Choroid plexus epithelial cell (primary cell): ENCODE data around the gene KCNJ4.

Experiments
- DNase-seq: peaks from one replicate; pipeline ENCODE4 v3.0.0-alpha.2; 2010; ENCODE audit warnings: low read depth
- H3K4me3 ChIP-seq: 2 replicates; pipeline ENCODE4 v1.5.1; 2011; ENCODE audit warnings: low read depth, mild to moderate bottlenecking, control low read depth, low read length, moderate library complexity
- TF ChIP-seq, protein P1 (sequence below): conservative IDR thresholded peaks from 2 replicates; pipeline ENCODE4 v1.5.1; 2011; ENCODE audit warnings: low read depth, mild to moderate bottlenecking, control low read depth, inconsistent platforms, low read length, moderate library complexity

Gene KCNJ4

GRCh38 chr22:38417252-38418060 lies 37.5 kb downstream of the KCNJ4 start:
- H3K4me3 ChIP-seq: no peak overlapping the region
- TF ChIP-seq, protein P1, sequence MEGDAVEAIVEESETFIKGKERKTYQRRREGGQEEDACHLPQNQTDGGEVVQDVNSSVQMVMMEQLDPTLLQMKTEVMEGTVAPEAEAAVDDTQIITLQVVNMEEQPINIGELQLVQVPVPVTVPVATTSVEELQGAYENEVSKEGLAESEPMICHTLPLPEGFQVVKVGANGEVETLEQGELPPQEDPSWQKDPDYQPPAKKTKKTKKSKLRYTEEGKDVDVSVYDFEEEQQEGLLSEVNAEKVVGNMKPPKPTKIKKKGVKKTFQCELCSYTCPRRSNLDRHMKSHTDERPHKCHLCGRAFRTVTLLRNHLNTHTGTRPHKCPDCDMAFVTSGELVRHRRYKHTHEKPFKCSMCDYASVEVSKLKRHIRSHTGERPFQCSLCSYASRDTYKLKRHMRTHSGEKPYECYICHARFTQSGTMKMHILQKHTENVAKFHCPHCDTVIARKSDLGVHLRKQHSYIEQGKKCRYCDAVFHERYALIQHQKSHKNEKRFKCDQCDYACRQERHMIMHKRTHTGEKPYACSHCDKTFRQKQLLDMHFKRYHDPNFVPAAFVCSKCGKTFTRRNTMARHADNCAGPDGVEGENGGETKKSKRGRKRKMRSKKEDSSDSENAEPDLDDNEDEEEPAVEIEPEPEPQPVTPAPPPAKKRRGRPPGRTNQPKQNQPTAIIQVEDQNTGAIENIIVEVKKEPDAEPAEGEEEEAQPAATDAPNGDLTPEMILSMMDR: no peak
- no peak for DNase-seq

DNA sequence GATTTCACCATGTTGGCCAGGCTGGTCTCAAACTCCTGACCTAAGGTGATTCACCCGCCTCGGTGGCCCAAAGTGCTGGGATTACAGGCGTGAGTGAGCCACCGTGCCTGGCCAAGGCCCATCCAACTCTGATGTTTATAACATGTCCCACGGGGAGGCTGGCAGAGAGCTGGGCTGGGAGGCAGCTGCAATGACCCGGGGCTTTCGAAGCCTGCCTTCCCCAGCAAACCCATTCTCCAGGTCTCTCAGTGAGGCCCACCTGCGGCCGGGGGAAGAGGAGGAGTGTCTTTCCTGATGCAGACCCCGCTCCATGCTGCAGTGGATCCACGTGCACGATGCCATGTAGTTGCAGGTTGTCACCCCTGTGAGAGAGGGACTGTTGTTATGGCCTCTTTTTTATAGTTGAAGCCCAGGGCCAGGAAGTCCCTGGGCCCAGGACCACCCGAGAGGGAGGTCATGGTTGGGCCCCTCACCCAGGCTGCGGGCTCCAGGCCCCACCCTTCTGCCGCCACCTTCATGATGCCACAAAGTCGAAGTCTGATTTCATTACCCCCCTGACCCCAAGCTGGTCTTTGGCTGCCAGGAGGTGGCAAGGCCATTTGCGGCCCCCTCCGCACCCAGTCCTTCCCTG lies 38.3 kb downstream of the KCNJ4 start:
- TF ChIP-seq, protein P1: no peak
- no peak overlapping the region for H3K4me3 ChIP-seq
- DNase-seq: no peak

DNA sequence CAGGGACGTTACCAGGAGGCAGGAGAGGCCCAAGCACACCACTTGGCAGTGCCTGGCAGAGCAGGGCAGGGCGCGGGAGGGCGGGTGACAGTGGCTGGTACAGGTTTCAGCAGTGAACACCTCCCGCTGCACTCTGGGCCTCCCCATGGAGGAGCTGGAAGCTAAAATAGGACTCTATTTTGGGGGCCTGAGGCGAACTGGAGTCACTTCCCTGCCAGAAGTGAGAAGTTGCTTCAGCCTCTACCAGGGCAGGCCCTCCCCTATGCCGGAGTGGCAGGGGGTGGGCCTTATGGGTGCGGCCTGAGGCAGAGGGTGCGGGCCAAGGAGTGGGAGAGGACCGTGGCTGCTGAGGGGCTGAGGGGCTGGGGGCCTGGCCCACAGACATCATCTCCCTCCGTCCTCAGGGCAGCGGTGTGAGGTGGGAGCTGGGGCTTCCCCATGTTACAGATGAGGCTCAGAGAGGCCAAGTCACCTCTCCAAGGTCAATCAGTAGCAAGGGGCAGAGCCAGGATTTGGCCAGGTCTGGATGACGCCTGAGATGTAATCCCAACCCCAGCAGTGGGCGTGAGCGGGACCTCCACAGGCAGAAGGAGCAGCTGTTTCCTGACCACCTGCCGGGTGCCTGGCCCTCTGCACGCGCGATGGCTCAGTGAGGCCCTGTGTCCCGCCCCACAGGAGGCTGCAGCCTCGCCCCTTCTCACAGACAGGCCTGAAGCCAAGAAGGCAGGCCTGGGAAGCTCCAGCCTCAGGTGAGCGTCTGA lies 39.3 kb downstream of the KCNJ4 start:
- peak; percentile 16 for DNase-seq
- H3K4me3 ChIP-seq: no peak overlapping the region
- TF ChIP-seq, protein P1: no peak

- no peak overlapping the region for H3K4me3 ChIP-seq
- DNase-seq: no peak
- TF ChIP-seq, protein P1: no peak
Measured at GRCh38 chr22:38415046-38415445, 40.0 kb downstream of the KCNJ4 start.

GRCh38 chr22:38414009-38414395 lies 41.0 kb downstream of the KCNJ4 start:
- DNase-seq: no peak
- no peak overlapping the region for H3K4me3 ChIP-seq
- TF ChIP-seq, protein P1: no peak

- H3K4me3 ChIP-seq: no peak overlapping the region
- TF ChIP-seq, protein P1: no peak
- no peak for DNase-seq
Measured at GRCh38 chr22:38413085-38414008, 41.7 kb downstream of the KCNJ4 start.
